Hematopoietic multipotent progenitor cell (in vitro differentiated cells): ENCODE measurements around the gene JMJD4. TPM values are rescaled to one million over a fixed set of nuclear protein-coding genes. Genes with fewer than 3 reads are reported as not detected.

Experiments used
- DNase-seq, 3 donors: peaks; one replicate each; pipeline ENCODE4 v3.0.0-alpha.2; 2011 to 2015; ENCODE audit warnings: low read depth in 2 of 3, low spot score in 2 of 3
- total RNA-seq: library from RNA; depleted of rRNA; stranded (reverse); fragments of >200 nt; gene quantifications from one replicate; pipeline ENCODE4 v1.2.3, GENCODE V29; 2012

The JMJD4 gene
- 53.3 TPM for total RNA-seq

GRCh38 chr1:227734856-227735538 is at the start of gene JMJD4, which contains the start of gene SNAP47:
TSS of gene JMJD4 (minus strand) at chr1:227735302. CDS start at chr1:227735273, 29 bp downstream.
TSS of gene SNAP47 (plus strand) at chr1:227735435. CDS start at chr1:227747737, 12,302 bp downstream.
- DNase-seq, result peak; percentile 90 to 96 (median 94)

GRCh38 chr1:227782226-227782625 is 47.1 kb upstream of the JMJD4 start:
- no peak for DNase-seq

- no peak for DNase-seq
Observed at GRCh38 chr1:227781314-227781930, 46.3 kb upstream of the JMJD4 start.

GRCh38 chr1:227780101-227781044 is 45.3 kb upstream of the JMJD4 start:
- no peak for DNase-seq

- DNase-seq, result no peak
Observed at GRCh38 chr1:227779685-227780084, 44.6 kb upstream of the JMJD4 start.

- no peak for DNase-seq
Observed at GRCh38 chr1:227779021-227779441, 43.9 kb upstream of the JMJD4 start.

GRCh38 chr1:227778401-227778947 is 43.4 kb upstream of the JMJD4 start:
- no peak for DNase-seq

DNA sequence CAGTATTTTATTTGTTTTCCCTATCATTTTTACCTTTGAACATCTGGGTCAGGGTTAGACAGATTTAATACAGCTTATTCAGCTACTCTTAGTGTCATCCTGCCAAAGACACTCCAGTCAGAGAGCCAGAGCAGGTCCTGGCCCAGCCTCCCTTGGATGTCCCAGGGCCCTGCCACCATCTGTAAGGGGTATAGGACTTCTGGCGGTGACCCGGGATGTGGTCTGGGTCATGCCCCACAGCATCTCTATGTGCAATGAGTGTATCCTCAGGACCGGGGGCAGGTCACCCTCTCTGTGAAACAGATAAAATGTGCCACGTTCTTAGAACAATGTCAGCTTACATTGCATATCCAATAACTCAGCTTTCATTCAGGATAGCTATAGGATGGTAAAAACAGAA is 42.5 kb upstream of the JMJD4 start:
- no peak for DNase-seq

DNA sequence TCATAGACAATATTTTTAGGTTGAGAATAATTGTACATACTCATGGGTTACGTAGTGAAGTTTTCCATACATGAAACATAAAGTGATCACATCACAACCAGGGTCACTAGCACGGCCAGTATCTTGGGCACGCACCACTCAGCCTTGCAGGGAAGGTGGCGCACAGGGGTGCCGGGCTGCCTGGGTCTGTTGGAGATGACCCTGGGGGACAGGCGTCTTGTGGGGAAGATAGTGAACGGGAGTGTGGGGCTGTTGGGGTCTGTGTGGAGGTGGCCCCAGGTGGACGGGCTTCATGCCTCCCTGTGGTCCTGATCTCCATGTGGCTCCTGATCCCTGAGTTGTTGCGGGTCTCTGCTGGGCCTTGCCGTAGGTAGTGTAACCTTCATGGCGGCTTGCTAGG is 42.1 kb upstream of the JMJD4 start:
- DNase-seq, result no peak

GRCh38 chr1:227776331-227776771 is 41.2 kb upstream of the JMJD4 start:
- no peak for DNase-seq

- no peak for DNase-seq
Observed at GRCh38 chr1:227775841-227776240, 40.7 kb upstream of the JMJD4 start.

- no peak for DNase-seq
Observed at GRCh38 chr1:227774821-227775661, 39.9 kb upstream of the JMJD4 start.

GRCh38 chr1:227774051-227774731 is 39.1 kb upstream of the JMJD4 start:
- DNase-seq, result no peak

DNA sequence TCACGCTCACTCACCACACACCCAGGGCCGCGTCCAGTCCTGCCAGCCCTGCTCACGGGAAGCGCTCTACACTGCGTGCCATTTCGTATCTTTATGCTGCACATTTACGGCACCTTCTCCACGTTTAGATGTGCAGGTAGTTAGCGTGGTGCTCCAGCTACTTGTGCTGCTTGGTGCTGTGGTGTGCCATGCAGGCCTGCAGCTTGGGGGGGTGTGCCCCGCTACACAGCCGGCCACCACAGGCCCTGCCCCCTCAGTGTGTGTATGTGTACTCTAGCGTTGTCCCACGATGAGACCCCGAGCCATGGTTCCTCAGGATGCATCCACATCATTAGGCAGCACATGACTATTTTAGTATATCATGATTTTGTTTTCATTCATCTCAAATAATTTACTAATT is 38.5 kb upstream of the JMJD4 start:
- DNase-seq, result no peak

DNA sequence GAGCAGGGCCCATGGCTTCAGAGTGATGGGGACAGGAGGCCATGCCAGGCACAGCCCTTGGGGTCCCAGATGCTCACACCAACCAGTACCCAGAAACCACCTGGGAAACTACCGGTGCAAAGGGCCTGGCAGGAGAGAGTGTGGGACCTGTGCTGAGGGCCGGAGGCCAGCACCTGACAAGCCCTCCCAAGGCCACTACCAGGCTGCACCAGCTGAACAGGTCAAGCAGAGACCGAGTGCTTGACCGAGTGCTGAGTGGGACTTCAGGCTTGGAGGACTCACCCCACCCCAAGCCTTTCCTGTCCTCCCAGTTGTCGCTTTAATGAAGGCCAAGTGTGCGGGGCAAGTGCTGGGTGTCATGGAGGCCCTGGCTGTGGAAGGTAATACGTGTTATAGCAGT is 36.7 kb upstream of the JMJD4 start:
- DNase-seq, result no peak

- no peak for DNase-seq
Observed at GRCh38 chr1:227771326-227771725, 36.2 kb upstream of the JMJD4 start.

- DNase-seq, result no peak
Observed at GRCh38 chr1:227770812-227771211, 35.7 kb upstream of the JMJD4 start.

DNA sequence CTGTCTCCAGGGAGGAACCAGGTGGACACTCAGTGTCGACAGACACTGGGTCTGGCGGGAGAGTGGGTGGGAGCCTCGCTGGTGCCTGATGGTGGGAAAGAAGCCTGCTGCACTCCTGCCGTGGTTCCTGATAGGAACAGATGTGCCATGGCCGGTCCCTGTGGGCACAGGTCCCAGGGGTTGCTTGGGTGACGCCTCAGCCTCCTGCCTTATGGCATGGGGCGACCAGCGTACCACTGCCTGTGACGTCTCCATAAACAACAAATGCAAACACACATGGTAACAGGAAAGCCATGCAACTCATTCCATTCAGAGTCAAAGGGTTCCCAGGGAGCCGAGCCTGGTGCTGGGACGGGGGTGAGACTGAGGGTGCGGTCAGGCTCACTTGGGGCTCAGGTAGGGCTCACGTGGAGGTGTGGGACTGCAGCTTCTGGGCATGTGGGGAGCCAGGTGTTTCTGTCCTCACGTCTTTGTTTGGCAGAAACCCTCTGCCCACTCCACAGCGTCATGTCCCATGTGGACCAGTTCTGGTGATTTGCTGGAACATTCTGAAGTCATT is 34.9 kb upstream of the JMJD4 start:
- DNase-seq, result no peak
